ENCODE data around the gene RING1.

GRCh38 chr6:33213166-33213988 is 5.1 kb downstream of the RING1 start:
- TF ChIP-seq CTCF (IDR thresholded peaks at IDR 0.05; ENCODE audit: low read depth, low read length) (no peak), POLR2A (IDR thresholded peaks at IDR 0.05; ENCODE audit: extremely low read depth, insufficient read length) (no peak)

Measured in NB4 (cell line).